Measurements from ENCODE around the gene GLOD5. TPM values are rescaled to one million over a fixed set of nuclear protein-coding genes. Genes with fewer than 3 reads are reported as not detected.

GLOD5 gene
- total RNA-seq, 4 donors from 2014 or later = not detected

DNA sequence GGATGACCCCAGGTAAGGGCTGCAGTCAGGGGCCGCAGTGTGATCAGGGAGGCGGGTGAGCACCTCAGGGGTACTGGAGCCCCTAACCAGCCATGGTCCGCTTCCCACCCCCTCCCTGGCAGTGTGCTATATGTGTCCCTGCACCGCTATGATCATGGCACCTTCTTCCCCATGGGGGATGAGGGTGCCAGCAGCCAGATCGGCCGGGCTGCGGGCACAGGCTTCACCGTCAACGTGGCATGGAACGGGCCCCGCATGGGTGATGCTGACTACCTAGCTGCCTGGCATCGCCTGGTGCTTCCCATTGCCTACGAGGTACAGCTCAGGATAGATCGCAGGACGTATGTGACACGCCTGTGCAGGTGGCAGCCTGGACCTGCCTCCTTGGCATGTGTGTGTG lies 56.6 kb downstream of the GLOD5 start:
- TF ChIP-seq, protein P1, sequence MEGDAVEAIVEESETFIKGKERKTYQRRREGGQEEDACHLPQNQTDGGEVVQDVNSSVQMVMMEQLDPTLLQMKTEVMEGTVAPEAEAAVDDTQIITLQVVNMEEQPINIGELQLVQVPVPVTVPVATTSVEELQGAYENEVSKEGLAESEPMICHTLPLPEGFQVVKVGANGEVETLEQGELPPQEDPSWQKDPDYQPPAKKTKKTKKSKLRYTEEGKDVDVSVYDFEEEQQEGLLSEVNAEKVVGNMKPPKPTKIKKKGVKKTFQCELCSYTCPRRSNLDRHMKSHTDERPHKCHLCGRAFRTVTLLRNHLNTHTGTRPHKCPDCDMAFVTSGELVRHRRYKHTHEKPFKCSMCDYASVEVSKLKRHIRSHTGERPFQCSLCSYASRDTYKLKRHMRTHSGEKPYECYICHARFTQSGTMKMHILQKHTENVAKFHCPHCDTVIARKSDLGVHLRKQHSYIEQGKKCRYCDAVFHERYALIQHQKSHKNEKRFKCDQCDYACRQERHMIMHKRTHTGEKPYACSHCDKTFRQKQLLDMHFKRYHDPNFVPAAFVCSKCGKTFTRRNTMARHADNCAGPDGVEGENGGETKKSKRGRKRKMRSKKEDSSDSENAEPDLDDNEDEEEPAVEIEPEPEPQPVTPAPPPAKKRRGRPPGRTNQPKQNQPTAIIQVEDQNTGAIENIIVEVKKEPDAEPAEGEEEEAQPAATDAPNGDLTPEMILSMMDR (IDR thresholded peaks at IDR 0.05; ENCODE audit: low read depth) = no peak

- TF ChIP-seq, protein P1 (IDR thresholded peaks at IDR 0.05; ENCODE audit: low read depth) = no peak
These were observed 57.3 kb downstream of the GLOD5 start for GRCh38 chrX:48818866-48819265.

DNA sequence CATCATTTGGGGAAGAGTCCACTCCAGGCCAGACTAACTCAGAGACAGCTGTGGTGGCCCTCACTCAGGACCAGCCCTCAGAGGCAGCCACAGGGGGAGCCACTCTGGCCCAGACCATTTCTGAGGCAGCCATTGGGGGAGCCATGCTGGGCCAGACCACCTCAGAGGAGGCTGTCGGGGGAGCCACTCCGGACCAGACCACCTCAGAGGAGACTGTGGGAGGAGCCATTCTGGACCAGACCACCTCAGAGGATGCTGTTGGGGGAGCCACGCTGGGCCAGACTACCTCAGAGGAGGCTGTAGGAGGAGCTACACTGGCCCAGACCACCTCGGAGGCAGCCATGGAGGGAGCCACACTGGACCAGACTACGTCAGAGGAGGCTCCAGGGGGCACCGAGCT lies 61.5 kb downstream of the GLOD5 start:
- TF ChIP-seq, protein P1 (IDR thresholded peaks at IDR 0.05; ENCODE audit: low read depth) = no peak

Small RNAs within 50 kb of the gene (small RNA-seq; reads per million reads assigned to genes)
- not detected for gene RNU6-1056P
- not detected for gene RNU6-29P

Other genes starting within 250 kb of the GLOD5 start
- 10 to 100 TPM in 3 of 4 donors, 1 to 10 TPM in 1; 6.0 to 33.5 (median 15.3) TPM for gene EBP, start 239.9 kb upstream of the GLOD5 start, total RNA-seq
- 10 to 100 TPM in 3 of 4 donors, 1 to 10 TPM in 1; 7.7 to 14.1 (median 11.8) TPM for gene TBC1D25, start 222.0 kb upstream of the GLOD5 start, total RNA-seq
- gene RBM3, start 187.3 kb upstream of the GLOD5 start, total RNA-seq = 100 to 1,000 TPM; 255 to 303 (median 293) TPM
- 100 to 1,000 TPM in 3 of 4 donors, 10 to 100 TPM in 1; 71.9 to 119 (median 105) TPM for gene WDR13, start 164.3 kb upstream of the GLOD5 start, total RNA-seq
- gene WAS, start 77.9 kb upstream of the GLOD5 start, total RNA-seq = 10 to 100 TPM in 3 of 4 donors, 1 to 10 TPM in 1; 7.9 to 27.9 (median 13.8) TPM
- gene SUV39H1, start 65.0 kb upstream of the GLOD5 start, total RNA-seq = 10 to 100 TPM in 1 of 4 donors, 1 to 10 TPM in 3; 2.7 to 15.4 (median 6.0) TPM
- gene GATA1, start 24.8 kb downstream of the GLOD5 start, total RNA-seq = under 1 TPM in 2 of 4 donors, not detected in 2; 0.34 to 0.44 TPM
- gene HDAC6, start 40.3 kb downstream of the GLOD5 start, total RNA-seq = 10 to 100 TPM; 24.9 to 74.6 (median 59.8) TPM
- gene ERAS, start 64.8 kb downstream of the GLOD5 start, total RNA-seq = not detected
- gene PCSK1N, start 73.9 kb downstream of the GLOD5 start, total RNA-seq = under 1 TPM in 1 of 4 donors, not detected in 3; 0.44 TPM
- 10 to 100 TPM; 14.3 to 27.3 (median 22.9) TPM for gene TIMM17B, start 136.0 kb downstream of the GLOD5 start, total RNA-seq
- gene PQBP1, start 136.2 kb downstream of the GLOD5 start, total RNA-seq = 10 to 100 TPM; 41.9 to 53.9 (median 44.3) TPM
- 10 to 100 TPM in 2 of 4 donors, 1 to 10 TPM in 2; 6.6 to 13.9 (median 10.0) TPM for gene SLC35A2, start 149.9 kb downstream of the GLOD5 start, total RNA-seq
- gene PIM2, start 157.3 kb downstream of the GLOD5 start, total RNA-seq = 10 to 100 TPM in 1 of 4 donors, 1 to 10 TPM in 3; 3.4 to 11.7 (median 5.5) TPM
- gene OTUD5, start 195.9 kb downstream of the GLOD5 start, total RNA-seq = 10 to 100 TPM; 24.0 to 47.5 (median 29.9) TPM
- 1 to 10 TPM in 2 of 4 donors, under 1 TPM in 2; 0.49 to 1.7 (median 1.1) TPM for gene KCND1, start 210.1 kb downstream of the GLOD5 start, total RNA-seq
- 10 to 100 TPM; 20.7 to 46.3 (median 33.4) TPM for gene GRIPAP1, start 240.5 kb downstream of the GLOD5 start, total RNA-seq